ENCODE results near the gene AP1M1. TPM values are rescaled to one million over a fixed set of nuclear protein-coding genes. Genes with fewer than 3 reads are reported as not detected.

Gene AP1M1
- total RNA-seq, 6 experiments from 2014 or later: 83.1 to 97.6 (median 93.3) TPM

- TF ChIP-seq CTCF (IDR thresholded peaks at IDR 0.05): no peak
- peaks cover 31% of the 10 kb centered on the region for H3K36me3 Mint-ChIP-seq (ENCODE audit: low read depth)
- H3K4me3 Mint-ChIP-seq: no peak overlapping the region
- no peak overlapping the region for H3K27ac Mint-ChIP-seq
- peaks cover 17% of the 10 kb centered on the region for H3K9me3 Mint-ChIP-seq
- no peaks in the 10 kb centered on the region for H3K4me1 Mint-ChIP-seq (ENCODE audit: low read depth)
- DNase-seq: no peak
- H3K27me3 Mint-ChIP-seq (ENCODE audit: insufficient read depth): peaks cover 1% of the 10 kb centered on the region
Observed at GRCh38 chr19:16226184-16226591, 28.5 kb downstream of the AP1M1 start.

- TF ChIP-seq CTCF (IDR thresholded peaks at IDR 0.05): no peak
- Mint-ChIP-seq H3K9me3 (peaks cover 7% of the 10 kb centered on the region), H3K36me3 (ENCODE audit: low read depth) (peaks cover 28% of the 10 kb centered on the region), H3K4me3 (no peak overlapping the region), H3K4me1 (ENCODE audit: low read depth) (no peaks in the 10 kb centered on the region), H3K27ac (no peak overlapping the region), H3K27me3 (ENCODE audit: insufficient read depth) (peaks cover 1% of the 10 kb centered on the region)
- no peak for DNase-seq
Observed at GRCh38 chr19:16226878-16227836, 29.4 kb downstream of the AP1M1 start.

GRCh38 chr19:16227837-16228636, 30.3 kb downstream of the AP1M1 start:
- Mint-ChIP-seq H3K4me1 (ENCODE audit: low read depth) (no peaks in the 10 kb centered on the region), H3K4me3 (no peak overlapping the region), H3K27me3 (ENCODE audit: insufficient read depth) (peaks cover 1% of the 10 kb centered on the region), H3K9me3 (no peaks in the 10 kb centered on the region), H3K27ac (no peak overlapping the region), H3K36me3 (ENCODE audit: low read depth) (peaks cover 28% of the 10 kb centered on the region)
- no peak for TF ChIP-seq CTCF (IDR thresholded peaks at IDR 0.05)
- DNase-seq: no peak

GRCh38 chr19:16228637-16229321, 31.1 kb downstream of the AP1M1 start:
- Mint-ChIP-seq H3K4me3 (no peak overlapping the region), H3K27me3 (ENCODE audit: insufficient read depth) (peaks cover 1% of the 10 kb centered on the region), H3K4me1 (ENCODE audit: low read depth) (no peaks in the 10 kb centered on the region), H3K27ac (no peak overlapping the region), H3K36me3 (ENCODE audit: low read depth) (peaks cover 27% of the 10 kb centered on the region), H3K9me3 (no peaks in the 10 kb centered on the region)
- TF ChIP-seq CTCF (IDR thresholded peaks at IDR 0.05): no peak
- no peak for DNase-seq

GRCh38 chr19:16229322-16229641, 31.6 kb downstream of the AP1M1 start:
- no peak overlapping the region for H3K4me3 Mint-ChIP-seq
- no peak for DNase-seq
- peaks cover 1% of the 10 kb centered on the region for H3K27me3 Mint-ChIP-seq (ENCODE audit: insufficient read depth)
- no peak for TF ChIP-seq CTCF (IDR thresholded peaks at IDR 0.05)
- peaks cover 27% of the 10 kb centered on the region for H3K36me3 Mint-ChIP-seq (ENCODE audit: low read depth)
- H3K27ac Mint-ChIP-seq: no peak overlapping the region
- no peaks in the 10 kb centered on the region for H3K4me1 Mint-ChIP-seq (ENCODE audit: low read depth)
- H3K9me3 Mint-ChIP-seq: no peaks in the 10 kb centered on the region

All from HFFc6 (cell line).